M059J (cell line): Measurements from ENCODE around the gene RSPH10B2. TPM values are rescaled to one million over a fixed set of nuclear protein-coding genes. Genes with fewer than 3 reads are reported as not detected.
A peak's percentile ranks its signal among the peaks of the same experiment; 100 is the strongest.
"Not testable (repeated sequence)": the region's sequence is repeated elsewhere in the genome, so short reads cannot be mapped to it uniquely, and the experiment has no call there.

Experiments
- DNase-seq: peaks from one replicate; pipeline ENCODE4 v3.0.0-alpha.2; 2012; ENCODE audit warnings: low read depth
- total RNA-seq: library from RNA; depleted of rRNA; stranded (reverse); fragments of >200 nt; shearing (Covaris generic); gene quantifications from 2 replicates; pipeline ENCODE4 v1.2.3, GENCODE V29; 2014; rRNA removed

Gene RSPH10B2
- total RNA-seq = 0.15 TPM in 1 of 2 replicates, not detected in the other

GRCh38 chr7:6753964-6754363 lies at the start of gene RSPH10B2:
Gene RSPH10B2 (plus strand): TSS chr7:6754103. CDS start chr7:6757678, 3,575 bp downstream.
- not testable (repeated sequence) for DNase-seq

- DNase-seq = peak; percentile 43
Measured at GRCh38 chr7:6705959-6706665, 47.8 kb upstream of the RSPH10B2 start.

GRCh38 chr7:6706666-6707407 lies 47.1 kb upstream of the RSPH10B2 start, which contains the start of gene ZNF12:
Gene ZNF12 (minus strand): TSS chr7:6706947. CDS start chr7:6705173, 1,774 bp downstream.
- DNase-seq = peak; percentile 94

GRCh38 chr7:6708304-6708703 lies 45.6 kb upstream of the RSPH10B2 start:
- no peak for DNase-seq

- DNase-seq = no peak
Measured at GRCh38 chr7:6709808-6710207, 44.1 kb upstream of the RSPH10B2 start.

- no peak for DNase-seq
Measured at GRCh38 chr7:6714360-6714759, 39.5 kb upstream of the RSPH10B2 start.

- not testable (repeated sequence) for DNase-seq
Measured at GRCh38 chr7:6715898-6716297, 38.0 kb upstream of the RSPH10B2 start.

GRCh38 chr7:6718124-6718523 lies 35.8 kb upstream of the RSPH10B2 start:
- DNase-seq = no peak

- not testable (repeated sequence) for DNase-seq
Measured at GRCh38 chr7:6724351-6724750, 29.6 kb upstream of the RSPH10B2 start.

- DNase-seq = no peak
Measured at GRCh38 chr7:6725003-6725402, 28.9 kb upstream of the RSPH10B2 start.

GRCh38 chr7:6726341-6726740 lies 27.6 kb upstream of the RSPH10B2 start:
- not testable (repeated sequence) for DNase-seq

GRCh38 chr7:6727663-6728062 lies 26.2 kb upstream of the RSPH10B2 start:
- DNase-seq = no peak

- not testable (repeated sequence) for DNase-seq
Measured at GRCh38 chr7:6728893-6729491, 24.9 kb upstream of the RSPH10B2 start.

GRCh38 chr7:6729492-6730342 lies 24.2 kb upstream of the RSPH10B2 start:
- peak; percentile 92 for DNase-seq

GRCh38 chr7:6730343-6730633 lies 23.6 kb upstream of the RSPH10B2 start:
- no peak for DNase-seq

- not testable (repeated sequence) for DNase-seq
Measured at GRCh38 chr7:6738415-6738814, 15.5 kb upstream of the RSPH10B2 start.

GRCh38 chr7:6744410-6745100 lies 9.3 kb upstream of the RSPH10B2 start:
- DNase-seq = not testable (repeated sequence)

- not testable (repeated sequence) for DNase-seq
Measured at GRCh38 chr7:6749335-6749734, 4.6 kb upstream of the RSPH10B2 start.

GRCh38 chr7:6750173-6750572 lies 3.7 kb upstream of the RSPH10B2 start:
- not testable (repeated sequence) for DNase-seq

- DNase-seq = not testable (repeated sequence)
Measured at GRCh38 chr7:6761186-6761585, 7.3 kb downstream of the RSPH10B2 start.

GRCh38 chr7:6781581-6781980 lies 27.7 kb downstream of the RSPH10B2 start:
- not testable (repeated sequence) for DNase-seq
